GM18502 (cell line): ENCODE results near the gene SLC5A3.

Experiments used
- ATAC-seq: cut with Tn5 transposase; IDR thresholded peaks from one replicate; pipeline ENCODE4 v1.9.1; 2021; ENCODE audit warnings: mild to moderate bottlenecking; ENCODE audit not compliant: unreplicated experiment, poor library complexity

SLC5A3 gene

GRCh38 chr21:34073032-34073748 lies at the start of gene SLC5A3, which contains the start of gene MRPS6:
Gene SLC5A3, plus strand, starts transcription at chr21:34073578. Its CDS starts 21,621 bp downstream, at chr21:34095199.
Gene MRPS6, plus strand, starts transcription at chr21:34073578. Its CDS starts 123 bp downstream, at chr21:34073701.
- ATAC-seq = peak; percentile 73

GRCh38 chr21:34023691-34024373 lies 49.5 kb upstream of the SLC5A3 start:
- no peak for ATAC-seq

- no peak for ATAC-seq
Measured at GRCh38 chr21:34024374-34024693, 49.0 kb upstream of the SLC5A3 start.

GRCh38 chr21:34027721-34028461 lies 45.5 kb upstream of the SLC5A3 start:
- ATAC-seq = no peak

- peak; percentile 78 for ATAC-seq
Measured at GRCh38 chr21:34029743-34030528, 43.4 kb upstream of the SLC5A3 start.

GRCh38 chr21:34031835-34032370 lies 41.5 kb upstream of the SLC5A3 start:
- no peak for ATAC-seq

- ATAC-seq = no peak
Measured at GRCh38 chr21:34034369-34035014, 38.9 kb upstream of the SLC5A3 start.

- no peak for ATAC-seq
Measured at GRCh38 chr21:34035619-34036354, 37.6 kb upstream of the SLC5A3 start.

- no peak for ATAC-seq
Measured at GRCh38 chr21:34037009-34037795, 36.2 kb upstream of the SLC5A3 start.

- ATAC-seq = no peak
Measured at GRCh38 chr21:34039678-34040382, 33.5 kb upstream of the SLC5A3 start.

- no peak for ATAC-seq
Measured at GRCh38 chr21:34042735-34043134, 30.6 kb upstream of the SLC5A3 start.

- ATAC-seq = no peak
Measured at GRCh38 chr21:34043333-34043732, 30.0 kb upstream of the SLC5A3 start.

GRCh38 chr21:34046917-34047316 lies 26.5 kb upstream of the SLC5A3 start:
- ATAC-seq = no peak

- no peak for ATAC-seq
Measured at GRCh38 chr21:34047835-34048234, 25.5 kb upstream of the SLC5A3 start.

- no peak for ATAC-seq
Measured at GRCh38 chr21:34052171-34052570, 21.2 kb upstream of the SLC5A3 start.

GRCh38 chr21:34054259-34054658 lies 19.1 kb upstream of the SLC5A3 start:
- no peak for ATAC-seq

GRCh38 chr21:34055615-34056014 lies 17.8 kb upstream of the SLC5A3 start:
- ATAC-seq = no peak

- no peak for ATAC-seq
Measured at GRCh38 chr21:34061983-34062382, 11.4 kb upstream of the SLC5A3 start.
